ENCODE data around the gene MDM2. TPM values are rescaled to one million over a fixed set of nuclear protein-coding genes. Genes with fewer than 3 reads are reported as not detected.
A peak's percentile ranks its signal among the peaks of the same experiment; 100 is the strongest.

MDM2 gene
- total RNA-seq, 2 experiments from 2014 or later: 143 to 318 TPM

GRCh38 chr12:68894276-68894855 lies 86.4 kb downstream of the MDM2 start:
- H2AFZ ChIP-seq (ENCODE audit: low read length): no peak overlapping the region
- TF ChIP-seq, protein P1, sequence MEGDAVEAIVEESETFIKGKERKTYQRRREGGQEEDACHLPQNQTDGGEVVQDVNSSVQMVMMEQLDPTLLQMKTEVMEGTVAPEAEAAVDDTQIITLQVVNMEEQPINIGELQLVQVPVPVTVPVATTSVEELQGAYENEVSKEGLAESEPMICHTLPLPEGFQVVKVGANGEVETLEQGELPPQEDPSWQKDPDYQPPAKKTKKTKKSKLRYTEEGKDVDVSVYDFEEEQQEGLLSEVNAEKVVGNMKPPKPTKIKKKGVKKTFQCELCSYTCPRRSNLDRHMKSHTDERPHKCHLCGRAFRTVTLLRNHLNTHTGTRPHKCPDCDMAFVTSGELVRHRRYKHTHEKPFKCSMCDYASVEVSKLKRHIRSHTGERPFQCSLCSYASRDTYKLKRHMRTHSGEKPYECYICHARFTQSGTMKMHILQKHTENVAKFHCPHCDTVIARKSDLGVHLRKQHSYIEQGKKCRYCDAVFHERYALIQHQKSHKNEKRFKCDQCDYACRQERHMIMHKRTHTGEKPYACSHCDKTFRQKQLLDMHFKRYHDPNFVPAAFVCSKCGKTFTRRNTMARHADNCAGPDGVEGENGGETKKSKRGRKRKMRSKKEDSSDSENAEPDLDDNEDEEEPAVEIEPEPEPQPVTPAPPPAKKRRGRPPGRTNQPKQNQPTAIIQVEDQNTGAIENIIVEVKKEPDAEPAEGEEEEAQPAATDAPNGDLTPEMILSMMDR (conservative IDR thresholded peaks at IDR 0.05; ENCODE audit: low read length): no peak
- no peak for TF ChIP-seq EZH2phosphoT487 (IDR thresholded peaks at IDR 0.05; ENCODE audit: borderline replicate concordance, low read depth, low read length)
- no peak for DNase-seq (ENCODE audit: low spot score)
- intact Hi-C loops (cut with micrococcal nuclease; ENCODE audit: unreplicated experiment): no loop called here
- H4K20me1 ChIP-seq (ENCODE audit: insufficient read depth, low read length): no peaks in the 10 kb centered on the region
- no peaks in the 10 kb centered on the region for H3K79me2 ChIP-seq (ENCODE audit: insufficient read depth, low read depth, low read length)
- H3K4me3 ChIP-seq (ENCODE audit: low read depth, low read length, poor library complexity, severe bottlenecking): no peak overlapping the region
- no peak overlapping the region for H3K4me2 ChIP-seq (ENCODE audit: low read length)
- H3K9me2 ChIP-seq (ENCODE audit: insufficient read depth, low read length): no peaks in the 10 kb centered on the region
- H3K9me3 ChIP-seq (ENCODE audit: low read length): no peaks in the 10 kb centered on the region; the same call in 1 of the 2 replicates
- CTCF ChIA-PET (ENCODE audit: unreplicated experiment): no interaction called here
- POLR2A ChIA-PET: interaction anchor here (0.7 kb wide), 1 partner anchor 8 kb away, joined by 4 read pairs; no protein-coding TSS in a partner anchor
- peaks cover 77% of the 10 kb centered on the region for H3K4me1 ChIP-seq (ENCODE audit: insufficient read depth, low read length, poor library complexity, severe bottlenecking)
- BruUV-seq (replicated peaks): no TSS peak
- no peaks in the 10 kb centered on the region; the same call in 1 of the 2 replicates for H3K36me3 ChIP-seq (ENCODE audit: insufficient read depth, low read length)
- no peak overlapping the region for H3K27ac ChIP-seq (ENCODE audit: low read depth, low read length, poor library complexity, severe bottlenecking)

DNA sequence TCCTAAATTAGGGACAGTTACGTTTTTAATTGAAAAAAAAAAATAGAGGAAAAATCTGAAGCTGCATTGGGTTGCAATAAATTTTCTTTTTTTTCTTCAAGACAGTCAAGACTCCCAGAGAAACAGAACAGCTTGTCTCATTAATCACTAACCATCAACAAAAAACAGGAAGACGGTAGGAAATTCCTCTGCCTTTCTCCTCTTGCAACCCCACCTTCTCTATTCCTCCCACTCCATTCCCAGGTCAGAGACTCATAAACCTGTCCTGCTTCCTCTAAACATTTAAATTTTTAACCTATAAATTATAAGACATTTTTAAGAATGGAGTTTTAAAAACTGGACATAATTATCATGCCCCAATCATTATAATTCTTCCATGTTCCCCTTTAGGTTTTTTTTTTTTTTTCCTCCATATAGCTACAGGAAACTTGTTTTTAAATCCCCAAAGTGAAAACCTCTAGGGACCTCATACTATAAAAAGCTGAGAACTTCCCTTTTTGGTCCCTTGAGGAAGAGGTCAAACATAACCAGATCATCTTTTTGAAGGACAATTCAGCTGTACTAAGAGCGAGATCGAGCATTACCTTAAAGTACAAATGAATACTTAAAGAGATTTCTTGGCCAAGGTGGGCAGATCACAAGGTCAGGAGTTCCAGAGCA lies 89.0 kb downstream of the MDM2 start:
- Histone ChIP-seq H3K4me2 (ENCODE audit: low read length) (peak overlapping the region; percentile 44), H3K27ac (ENCODE audit: low read depth, low read length, poor library complexity, severe bottlenecking) (no peak overlapping the region), H3K4me3 (ENCODE audit: low read depth, low read length, poor library complexity, severe bottlenecking) (peak overlapping the region; percentile 17), H4K20me1 (ENCODE audit: insufficient read depth, low read length) (no peaks in the 10 kb centered on the region), H3K4me1 (ENCODE audit: insufficient read depth, low read length, poor library complexity, severe bottlenecking) (peaks cover 54% of the 10 kb centered on the region), H3K79me2 (ENCODE audit: insufficient read depth, low read depth, low read length) (no peaks in the 10 kb centered on the region), H3K9me2 (ENCODE audit: insufficient read depth, low read length) (no peaks in the 10 kb centered on the region; the same call in 1 of the 2 replicates), H3K36me3 (ENCODE audit: insufficient read depth, low read length) (no peaks in the 10 kb centered on the region; the same call in 1 of the 2 replicates), H2AFZ (ENCODE audit: low read length) (no peak overlapping the region; the same call in 1 of the 2 replicates), H3K9me3 (ENCODE audit: low read length) (no peaks in the 10 kb centered on the region; the same call in 1 of the 2 replicates)
- BruUV-seq (replicated peaks): no TSS peak
- ChIA-PET POLR2A (interaction anchor here (0.6 to 2.6 kb wide), 8 partner anchors 10 to 352 kb away, joined by 3 to 14 read pairs (median 8); no protein-coding TSS in a partner anchor), CTCF (ENCODE audit: unreplicated experiment) (interaction anchor here (0.8 kb wide), 1 partner anchor 35 kb away, joined by 3 read pairs; no protein-coding TSS in a partner anchor)
- DNase-seq (ENCODE audit: low spot score): peak; percentile 71
- no peak for TF ChIP-seq EZH2phosphoT487 (IDR thresholded peaks at IDR 0.05; ENCODE audit: borderline replicate concordance, low read depth, low read length)
- TF ChIP-seq, protein P1 (conservative IDR thresholded peaks at IDR 0.05; ENCODE audit: low read length): no peak
- intact Hi-C loops (cut with micrococcal nuclease; ENCODE audit: unreplicated experiment): no loop called here

Measured in OCI-LY7 (cell line).